Measurements from ENCODE around the gene BPTF.
"Not testable (repeated sequence)": the region's sequence is repeated elsewhere in the genome, so short reads cannot be mapped to it uniquely, and the experiment has no call there.

The BPTF gene

DNA sequence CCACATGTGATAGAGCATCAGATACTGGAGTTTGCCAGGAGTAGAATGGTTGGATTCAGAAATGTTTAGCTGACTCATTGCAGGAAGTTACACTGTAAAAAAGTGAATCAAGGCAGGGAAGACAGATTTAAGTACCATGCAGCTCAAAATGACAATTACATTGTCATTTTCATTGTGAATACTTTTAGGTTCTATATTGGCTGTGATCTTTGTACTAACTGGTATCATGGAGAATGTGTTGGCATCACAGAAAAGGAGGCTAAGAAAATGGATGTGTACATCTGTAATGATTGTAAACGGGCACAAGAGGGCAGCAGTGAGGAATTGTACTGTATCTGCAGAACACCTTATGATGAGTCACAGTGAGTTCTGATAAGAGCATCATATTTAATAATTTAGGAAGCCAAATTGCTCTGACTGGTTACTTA, 137.9 kb downstream of the BPTF start:
- TF ChIP-seq, protein P1, sequence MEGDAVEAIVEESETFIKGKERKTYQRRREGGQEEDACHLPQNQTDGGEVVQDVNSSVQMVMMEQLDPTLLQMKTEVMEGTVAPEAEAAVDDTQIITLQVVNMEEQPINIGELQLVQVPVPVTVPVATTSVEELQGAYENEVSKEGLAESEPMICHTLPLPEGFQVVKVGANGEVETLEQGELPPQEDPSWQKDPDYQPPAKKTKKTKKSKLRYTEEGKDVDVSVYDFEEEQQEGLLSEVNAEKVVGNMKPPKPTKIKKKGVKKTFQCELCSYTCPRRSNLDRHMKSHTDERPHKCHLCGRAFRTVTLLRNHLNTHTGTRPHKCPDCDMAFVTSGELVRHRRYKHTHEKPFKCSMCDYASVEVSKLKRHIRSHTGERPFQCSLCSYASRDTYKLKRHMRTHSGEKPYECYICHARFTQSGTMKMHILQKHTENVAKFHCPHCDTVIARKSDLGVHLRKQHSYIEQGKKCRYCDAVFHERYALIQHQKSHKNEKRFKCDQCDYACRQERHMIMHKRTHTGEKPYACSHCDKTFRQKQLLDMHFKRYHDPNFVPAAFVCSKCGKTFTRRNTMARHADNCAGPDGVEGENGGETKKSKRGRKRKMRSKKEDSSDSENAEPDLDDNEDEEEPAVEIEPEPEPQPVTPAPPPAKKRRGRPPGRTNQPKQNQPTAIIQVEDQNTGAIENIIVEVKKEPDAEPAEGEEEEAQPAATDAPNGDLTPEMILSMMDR (IDR thresholded peaks at IDR 0.05; ENCODE audit: insufficient read depth, low read length, poor library complexity, severe bottlenecking), result peak; percentile 43
- H2AFZ ChIP-seq (ENCODE audit: low read depth, low read length, severe bottlenecking); H3K27me3 ChIP-seq (ENCODE audit: low read length); H3K27ac ChIP-seq (ENCODE audit: low read depth, low read length); H3K4me2 ChIP-seq (ENCODE audit: low read depth, low read length, poor library complexity, severe bottlenecking); H4K20me1 ChIP-seq (ENCODE audit: low read depth, low read length); H3K9ac ChIP-seq (ENCODE audit: low read length); H3K4me3 ChIP-seq (ENCODE audit: insufficient read depth, low read length, poor library complexity, severe bottlenecking); H3K9me3 ChIP-seq (ENCODE audit: insufficient read depth, low read length); H3K9me2 ChIP-seq (replicated peaks; ENCODE audit: insufficient read depth, low read length); H3K79me2 ChIP-seq (ENCODE audit: insufficient read depth, low read length): not testable (repeated sequence)
- peaks cover 19% of the 10 kb centered on the region; the same call in 1 of the 2 replicates for H3F3A ChIP-seq (ENCODE audit: insufficient read depth)
- peaks cover 26% of the 10 kb centered on the region; the same call in 1 of the 2 replicates for H3K36me3 ChIP-seq (ENCODE audit: low read length)

DNA sequence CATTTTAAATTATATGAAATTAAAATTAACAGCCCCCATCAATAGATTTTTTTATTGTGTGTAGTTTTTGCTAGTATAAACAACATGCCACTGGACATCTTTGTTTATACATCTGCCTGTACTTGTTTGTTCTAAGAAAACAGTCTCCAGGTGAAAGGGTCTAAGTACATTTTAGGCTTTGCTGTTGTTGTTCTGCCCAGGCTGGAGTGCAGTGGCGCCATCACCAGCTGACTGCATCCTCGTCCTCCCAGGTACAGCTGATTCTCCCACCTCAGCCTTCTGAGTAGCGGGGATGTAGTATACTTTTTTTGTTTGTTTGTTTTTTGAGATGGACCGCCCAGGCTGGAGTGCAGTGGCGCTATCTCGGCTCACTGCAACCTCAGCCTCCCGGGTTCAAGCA, 145.5 kb downstream of the BPTF start:
- Histone ChIP-seq H3K79me2 (ENCODE audit: insufficient read depth, low read length) (no peaks in the 10 kb centered on the region), H3K4me3 (ENCODE audit: insufficient read depth, low read length, poor library complexity, severe bottlenecking) (no peak overlapping the region), H3K27me3 (ENCODE audit: low read length) (no peaks in the 10 kb centered on the region), H3F3A (ENCODE audit: insufficient read depth) (peaks cover 6% of the 10 kb centered on the region; the same call in 1 of the 2 replicates), H3K9me2 (replicated peaks; ENCODE audit: insufficient read depth, low read length) (no peaks in the 10 kb centered on the region), H3K36me3 (ENCODE audit: low read length) (peaks cover 27% of the 10 kb centered on the region; the same call in 1 of the 2 replicates), H3K9ac (ENCODE audit: low read length) (no peak overlapping the region), H3K9me3 (ENCODE audit: insufficient read depth, low read length) (no peaks in the 10 kb centered on the region), H4K20me1 (ENCODE audit: low read depth, low read length) (no peaks in the 10 kb centered on the region), H3K4me2 (ENCODE audit: low read depth, low read length, poor library complexity, severe bottlenecking) (no peak overlapping the region), H2AFZ (ENCODE audit: low read depth, low read length, severe bottlenecking) (no peak overlapping the region), H3K27ac (ENCODE audit: low read depth, low read length) (no peak overlapping the region)
- no peak for TF ChIP-seq EZH2phosphoT487 (conservative IDR thresholded peaks at IDR 0.05; ENCODE audit: low read length)
- TF ChIP-seq, protein P1 (IDR thresholded peaks at IDR 0.05; ENCODE audit: insufficient read depth, low read length, poor library complexity, severe bottlenecking), result no peak

DNA sequence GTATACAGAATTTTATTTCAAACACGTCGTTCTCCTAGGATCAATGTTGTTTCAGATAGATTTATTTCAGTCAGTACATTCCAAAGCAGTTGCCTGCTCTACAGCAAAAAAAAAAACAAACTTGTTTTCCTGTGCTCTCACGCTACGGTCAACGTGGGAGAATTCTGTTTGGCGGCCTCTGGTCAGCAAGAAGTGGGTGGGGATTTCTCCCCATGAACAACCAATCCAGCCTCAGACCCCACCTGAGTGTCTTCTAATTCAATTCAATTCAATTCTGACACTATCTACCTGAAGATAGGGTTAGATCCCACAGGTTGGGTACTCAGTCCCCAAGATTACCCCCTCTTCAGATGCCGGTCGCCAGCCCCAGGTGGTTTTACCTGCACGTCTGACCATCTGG, 148.9 kb downstream of the BPTF start:
- Histone ChIP-seq H3K27ac (ENCODE audit: low read depth, low read length) (no peak overlapping the region), H2AFZ (ENCODE audit: low read depth, low read length, severe bottlenecking) (no peak overlapping the region), H3K4me3 (ENCODE audit: insufficient read depth, low read length, poor library complexity, severe bottlenecking) (no peak overlapping the region), H3K4me2 (ENCODE audit: low read depth, low read length, poor library complexity, severe bottlenecking) (no peak overlapping the region), H3K27me3 (ENCODE audit: low read length) (no peaks in the 10 kb centered on the region), H4K20me1 (ENCODE audit: low read depth, low read length) (no peaks in the 10 kb centered on the region), H3K79me2 (ENCODE audit: insufficient read depth, low read length) (no peaks in the 10 kb centered on the region), H3K9me2 (replicated peaks; ENCODE audit: insufficient read depth, low read length) (no peaks in the 10 kb centered on the region), H3F3A (ENCODE audit: insufficient read depth) (peaks cover 6% of the 10 kb centered on the region; the same call in 1 of the 2 replicates), H3K36me3 (ENCODE audit: low read length) (peaks cover 27% of the 10 kb centered on the region; the same call in 1 of the 2 replicates), H3K9me3 (ENCODE audit: insufficient read depth, low read length) (no peaks in the 10 kb centered on the region), H3K9ac (ENCODE audit: low read length) (no peak overlapping the region)
- TF ChIP-seq EZH2phosphoT487 (conservative IDR thresholded peaks at IDR 0.05; ENCODE audit: low read length), result no peak
- TF ChIP-seq, protein P1 (IDR thresholded peaks at IDR 0.05; ENCODE audit: insufficient read depth, low read length, poor library complexity, severe bottlenecking), result no peak

Measured in SU-DHL-6 (cell line).